Hematopoietic multipotent progenitor cell treated with erythropoietin and hydrocortisone succinate and interleukin-3 and kit ligand, for 6 days (in vitro differentiated cells): ENCODE measurements around the gene CASKIN2.
"Not testable (repeated sequence)": the region's sequence is repeated elsewhere in the genome, so short reads cannot be mapped to it uniquely, and the experiment has no call there.

Source experiments
- DNase-seq: peaks from one replicate; pipeline ENCODE4 v3.0.0-alpha.2; 2015

The CASKIN2 gene

DNA sequence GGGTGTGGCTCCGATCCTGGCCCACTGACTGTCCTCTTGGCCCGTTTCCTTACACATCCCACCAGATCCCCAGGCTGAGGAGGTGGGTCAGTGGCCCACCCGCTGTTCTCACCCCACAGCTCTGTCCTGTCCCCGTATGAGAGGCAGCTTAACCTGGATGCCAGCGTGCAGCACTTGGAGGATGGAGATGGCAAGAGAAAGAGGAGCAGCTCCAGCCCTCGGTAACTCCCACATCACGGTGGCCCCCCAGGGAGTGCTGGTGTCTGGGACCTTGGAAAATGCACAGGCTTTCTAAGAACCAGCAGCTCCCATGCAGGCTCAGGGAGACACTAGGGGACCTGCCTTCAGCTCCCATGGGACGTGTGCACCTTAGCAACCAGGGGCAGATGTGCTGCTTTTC, 6.0 kb upstream of the CASKIN2 start:
- no peak for DNase-seq

DNA sequence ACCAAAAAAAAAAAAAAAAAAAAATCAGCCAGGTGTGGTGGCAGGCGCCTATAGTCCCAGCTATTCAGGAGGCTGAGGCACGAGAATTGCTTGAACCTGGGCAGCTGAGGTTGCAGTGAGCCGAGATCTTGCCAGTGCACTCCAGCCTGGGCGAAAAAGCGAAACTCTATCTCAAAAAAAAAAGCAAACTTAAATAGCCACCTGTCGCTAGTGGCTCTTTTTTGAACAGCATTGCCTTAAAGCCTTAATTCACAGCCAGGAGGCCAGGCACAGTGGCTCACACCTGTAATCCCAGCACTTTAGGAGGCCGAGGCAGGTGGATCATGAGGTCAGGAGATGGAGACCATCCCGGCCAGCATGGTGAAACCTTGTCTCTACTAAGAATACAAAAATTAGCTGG, 5.1 kb upstream of the CASKIN2 start:
- DNase-seq, result not testable (repeated sequence)

DNA sequence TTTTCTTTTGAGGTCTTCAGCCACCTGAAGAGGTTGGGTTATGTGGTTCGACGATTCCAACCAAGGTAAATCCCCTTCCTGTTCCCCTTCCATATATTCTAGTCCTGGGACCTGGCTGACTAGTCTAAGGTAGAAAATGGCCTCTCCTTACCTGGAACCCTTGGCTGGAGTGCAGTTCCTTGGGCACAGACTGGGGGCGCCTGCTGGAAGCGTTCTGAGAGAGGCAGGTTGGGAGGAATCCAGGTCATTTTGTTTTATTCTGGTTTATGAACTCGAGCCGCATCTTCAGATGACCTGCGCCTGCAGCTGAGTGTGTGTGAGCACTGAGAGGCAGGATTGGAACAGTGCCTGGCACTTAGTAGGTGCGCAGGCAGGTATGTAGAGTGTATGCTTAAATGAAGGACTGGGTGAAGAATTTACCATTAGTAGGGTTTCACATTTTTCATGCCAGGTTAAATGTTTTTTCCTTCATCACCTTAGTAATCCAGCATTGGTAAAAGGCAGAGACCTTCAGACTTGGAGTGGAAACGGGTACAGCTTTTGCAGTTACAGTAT, 3.7 kb upstream of the CASKIN2 start:
- DNase-seq, result no peak

DNA sequence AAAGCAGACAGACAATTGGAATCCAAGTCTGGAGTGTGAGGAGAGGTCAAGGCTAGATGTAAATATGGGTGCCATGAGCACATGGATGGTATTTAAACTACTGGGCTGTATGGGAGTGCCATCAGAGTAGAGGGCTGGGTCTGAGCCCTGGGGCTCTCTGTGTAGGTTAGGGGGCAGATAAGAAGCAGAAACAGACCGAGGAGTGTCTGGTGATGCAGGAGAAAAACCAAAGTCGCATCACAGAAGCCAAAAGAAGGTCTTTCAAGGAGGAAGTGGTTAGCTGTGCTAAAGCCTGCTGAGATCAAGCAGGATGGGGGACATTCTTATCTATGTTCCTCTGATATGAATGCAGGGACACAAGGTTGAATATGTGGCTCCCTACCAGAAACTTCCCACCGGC, 2.9 kb upstream of the CASKIN2 start:
- peak; percentile 93 for DNase-seq

DNA sequence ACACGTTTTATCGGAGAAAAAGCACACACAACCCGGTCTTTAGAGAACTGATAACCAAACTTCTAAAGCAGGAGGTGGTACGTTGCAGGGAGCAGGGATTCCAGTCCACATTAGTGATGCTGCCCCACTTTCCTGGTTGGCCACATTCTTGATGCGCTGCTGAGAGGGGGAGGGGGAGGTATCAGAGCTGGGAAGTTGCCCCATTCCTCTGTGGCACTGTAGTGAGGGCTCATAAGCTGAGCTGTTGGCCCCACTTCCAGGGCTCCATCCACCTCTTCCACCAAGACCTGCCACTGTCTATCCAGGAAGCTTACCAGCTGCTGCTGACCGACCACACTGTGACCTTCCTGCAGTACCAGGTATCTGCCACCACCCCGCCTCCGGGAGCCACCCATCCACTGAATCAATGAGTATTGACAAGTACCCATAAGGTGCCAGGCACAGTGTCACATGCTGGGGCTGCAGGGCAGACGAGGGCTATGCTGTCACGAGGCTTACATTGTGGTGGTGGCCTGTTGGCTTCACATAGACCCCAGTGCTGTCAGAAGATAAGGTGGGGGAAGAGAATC, 2.0 kb upstream of the CASKIN2 start:
- DNase-seq, result no peak

DNA sequence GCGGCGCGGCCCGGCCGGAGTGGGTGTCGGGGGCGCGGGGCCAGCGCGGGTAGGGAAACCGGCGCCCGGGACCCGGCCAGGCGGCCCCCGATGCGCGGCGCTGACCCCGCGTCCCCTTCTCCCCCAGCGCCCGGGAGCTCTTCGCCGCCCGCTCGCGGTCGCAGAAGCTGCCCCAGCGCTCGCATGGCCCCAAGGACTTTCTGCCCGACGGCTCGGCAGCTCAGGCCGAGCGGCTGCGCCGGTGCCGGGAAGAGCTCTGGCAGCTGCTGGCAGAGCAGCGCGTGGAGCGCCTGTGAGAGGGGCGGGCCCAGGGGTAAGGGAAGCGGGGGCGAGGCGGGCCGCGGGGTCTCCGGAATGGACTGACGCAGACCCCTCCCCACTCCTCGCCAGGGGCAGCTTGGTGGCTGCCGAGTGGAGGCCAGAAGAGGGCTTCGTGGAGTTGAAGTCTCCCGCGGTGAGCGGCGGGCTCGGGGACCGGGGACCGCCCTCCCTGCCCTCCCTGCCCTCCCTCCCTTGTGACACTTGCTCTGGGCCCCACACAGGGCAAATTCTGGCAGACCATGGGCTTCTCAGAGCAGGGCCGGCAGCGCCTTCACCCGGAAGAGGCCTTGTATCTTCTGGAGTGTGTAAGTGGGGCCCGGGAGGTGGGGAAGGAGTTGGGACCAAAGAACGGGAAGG, 1.4 kb upstream of the CASKIN2 start:
- DNase-seq, result peak; percentile 50

DNA sequence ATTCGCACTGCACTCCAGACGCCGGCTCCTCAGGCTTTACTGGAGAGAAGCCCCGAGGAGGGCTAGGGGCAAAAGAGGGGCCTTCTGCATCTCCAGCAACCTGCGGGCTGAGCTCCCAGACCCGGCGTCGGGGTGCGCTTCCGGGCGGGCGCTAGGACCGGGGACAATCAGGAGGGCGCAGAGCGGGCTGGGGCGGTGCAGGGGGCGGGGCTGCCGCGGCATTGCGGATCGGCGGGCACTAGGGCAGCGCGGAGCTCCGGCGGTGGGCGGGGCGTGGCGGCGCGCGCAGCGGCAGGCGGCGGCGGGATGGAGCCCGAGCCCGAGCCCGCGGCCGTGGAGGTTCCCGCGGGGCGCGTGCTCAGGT, 900 bp upstream of the CASKIN2 start, which contains the start of gene TSEN54:
TSEN54 (plus strand) TSS at position 274 of the 364 bp plus-strand sequence; CDS start at position 307, 33 bp downstream.
- peak; percentile 94 for DNase-seq

DNA sequence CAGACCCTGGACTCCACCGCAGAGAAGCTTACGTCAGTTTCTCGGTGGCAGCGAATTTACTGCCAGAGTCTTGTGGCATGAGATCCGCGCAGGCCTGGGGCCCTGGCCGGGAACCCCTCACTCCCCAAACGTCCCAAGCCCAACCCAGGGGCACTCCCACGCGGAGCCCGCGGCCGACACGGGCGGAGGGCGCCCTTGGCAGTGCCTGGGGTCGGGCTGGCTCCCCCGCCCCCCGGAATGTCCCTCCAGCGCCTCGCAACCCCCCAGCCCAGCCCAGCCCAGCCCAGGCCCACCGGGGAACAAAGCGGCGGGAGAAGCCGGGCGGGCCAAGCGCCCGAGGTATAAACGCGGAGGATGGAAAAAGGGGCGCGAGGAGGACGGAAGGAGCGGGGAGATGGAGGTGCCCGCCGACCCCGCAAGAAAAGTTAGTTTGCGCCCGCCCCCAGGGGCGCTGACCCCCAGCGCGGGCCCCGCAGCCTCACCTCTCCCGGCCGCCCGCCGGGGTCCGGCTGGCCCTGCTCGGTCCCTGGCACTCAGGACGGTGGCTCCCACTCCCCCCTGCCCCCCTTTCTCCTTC, 330 bp downstream of the CASKIN2 start:
- DNase-seq, result no peak

DNA sequence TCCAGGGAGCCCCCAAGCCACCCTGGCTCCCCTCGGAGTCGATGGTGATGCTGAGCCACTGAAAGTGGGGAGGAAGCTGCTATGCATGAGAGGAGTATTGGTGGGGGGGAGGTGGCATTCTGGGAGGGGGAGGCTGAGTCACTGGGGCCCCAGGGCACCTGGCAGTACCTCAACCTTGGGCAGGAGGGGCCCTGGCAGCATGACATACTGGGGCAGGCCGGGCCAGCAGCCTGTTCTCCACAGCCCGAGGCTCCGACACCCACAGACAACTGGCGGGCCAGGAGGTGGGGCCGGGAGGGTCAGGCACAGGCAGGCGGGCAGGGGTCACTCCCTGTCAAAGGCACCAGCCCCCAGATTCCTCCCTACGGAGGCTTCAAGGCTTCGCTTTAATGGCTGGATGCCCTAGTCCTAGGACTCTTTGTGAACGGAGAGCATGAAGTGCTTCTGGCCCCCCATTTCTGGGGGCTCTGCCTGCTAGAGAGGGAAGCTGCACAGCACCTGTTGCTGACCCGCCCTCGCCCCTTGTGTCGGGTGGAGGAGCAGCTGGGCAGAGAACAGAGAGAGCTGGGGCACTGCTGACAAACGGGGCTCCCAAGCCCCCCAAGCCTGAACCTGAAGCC, 928 bp downstream of the CASKIN2 start:
- no peak for DNase-seq

DNA sequence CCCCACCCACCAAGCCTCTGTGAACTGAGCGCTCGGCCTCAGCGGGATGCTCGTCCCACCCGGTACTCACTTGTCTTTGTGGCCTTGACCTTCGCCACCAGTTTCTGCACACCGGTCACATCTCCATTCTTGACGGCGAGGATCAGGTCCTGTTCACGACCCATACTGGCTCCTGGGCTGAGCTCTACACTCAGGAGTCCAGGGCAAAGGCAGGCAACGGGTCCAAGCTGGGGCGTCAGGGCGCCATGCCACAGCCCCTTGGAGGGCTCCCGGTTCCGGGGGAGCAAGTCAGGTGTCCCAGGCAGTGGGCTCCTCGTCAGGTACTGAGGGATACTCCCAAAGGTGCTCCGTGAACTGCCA, 1.7 kb downstream of the CASKIN2 start:
- no peak for DNase-seq

DNA sequence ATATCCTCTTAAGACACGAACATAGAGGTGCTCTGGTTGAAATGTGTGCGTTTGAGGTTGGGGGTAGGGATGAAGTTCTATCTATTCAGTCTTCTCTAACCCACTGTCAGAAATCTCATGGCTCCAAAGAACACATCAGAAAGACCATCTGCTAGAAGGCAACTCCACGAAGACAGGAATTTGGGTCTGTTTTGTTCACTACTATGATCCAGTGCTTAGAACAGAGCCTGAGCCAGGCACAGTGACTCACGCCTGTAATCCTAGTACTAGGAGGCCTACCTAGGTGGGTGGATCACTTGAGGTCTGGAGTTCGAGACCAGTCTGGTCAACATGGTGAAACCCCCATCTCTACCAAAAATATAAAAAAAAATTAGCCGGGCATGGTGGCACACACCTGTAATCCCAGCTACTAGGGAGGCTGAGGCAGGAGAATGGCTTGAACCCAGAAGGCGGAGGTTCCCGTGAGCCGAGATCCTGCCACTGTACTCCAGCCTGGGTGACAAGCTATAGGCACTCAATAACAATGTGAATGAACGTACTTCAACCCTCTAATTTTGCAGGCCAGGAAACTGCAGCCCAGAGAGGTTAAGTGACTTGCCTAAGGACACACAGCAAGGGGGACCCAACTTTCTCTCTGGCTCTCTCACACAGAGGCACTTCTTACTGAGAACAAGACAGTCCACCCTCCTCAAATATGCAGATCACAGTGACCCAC, 2.3 kb downstream of the CASKIN2 start:
- DNase-seq, result no peak

DNA sequence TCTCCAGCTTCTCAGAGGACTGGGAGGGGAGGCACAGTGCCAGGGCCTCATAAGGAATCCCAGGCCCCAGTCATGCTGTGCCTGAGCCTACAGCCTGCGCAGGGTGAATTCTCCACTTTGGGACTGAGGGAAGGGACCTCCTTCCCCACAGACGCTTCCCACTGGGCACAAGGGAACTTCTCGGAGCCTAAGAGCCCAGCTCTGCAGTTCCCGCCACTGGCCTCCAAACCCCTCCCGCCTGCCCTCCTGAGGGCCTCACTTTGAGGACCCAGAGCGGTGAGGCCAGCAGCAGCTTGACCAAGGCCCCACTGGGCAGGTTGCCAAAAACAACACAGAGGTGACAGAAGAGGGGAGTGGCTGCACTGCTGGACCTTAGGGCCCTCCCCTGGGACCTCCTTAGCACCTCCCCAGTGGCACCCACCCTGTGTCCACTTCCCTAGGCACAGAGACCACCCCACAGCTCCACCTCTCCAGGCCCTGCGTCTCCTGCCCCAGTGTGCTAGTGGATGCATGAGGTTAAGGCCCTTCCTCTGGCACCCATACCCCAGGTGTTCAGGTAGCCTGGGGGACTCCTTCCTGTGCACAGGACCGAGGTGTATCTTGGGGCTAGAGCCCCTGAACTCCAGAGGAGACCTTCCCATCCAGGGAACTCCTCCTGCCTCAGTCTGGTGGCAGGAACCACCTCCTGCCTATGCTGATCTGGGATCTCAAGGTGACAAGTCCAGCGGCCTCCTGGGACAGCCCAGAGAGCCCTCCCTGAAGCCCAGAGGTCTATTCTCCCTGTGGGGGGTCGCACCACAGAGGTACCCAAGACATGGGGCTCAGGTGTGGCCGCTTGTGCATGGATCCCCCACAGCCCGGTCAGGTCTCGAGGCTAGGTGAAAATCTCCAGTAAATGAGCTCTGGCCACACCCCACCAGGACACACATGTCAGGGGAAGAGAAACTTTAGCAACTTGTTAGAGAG, 3.4 kb downstream of the CASKIN2 start:
- DNase-seq, result no peak

DNA sequence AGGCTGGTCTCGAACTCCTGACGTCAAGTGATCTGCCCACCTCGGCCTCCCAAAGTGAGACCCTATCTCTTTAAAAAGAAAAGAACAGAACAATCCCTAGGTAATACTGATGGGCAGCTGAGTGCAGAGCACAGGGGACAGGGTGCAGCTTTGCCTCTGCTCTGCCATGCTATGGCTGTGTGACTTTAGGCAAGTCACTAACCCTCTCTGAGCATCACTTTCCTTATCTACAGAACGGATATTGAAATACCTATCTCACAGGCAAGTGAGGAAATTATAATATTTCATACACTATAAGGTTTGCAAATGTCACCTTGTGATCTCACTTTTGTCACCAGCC, 4.1 kb downstream of the CASKIN2 start:
- DNase-seq, result no peak

DNA sequence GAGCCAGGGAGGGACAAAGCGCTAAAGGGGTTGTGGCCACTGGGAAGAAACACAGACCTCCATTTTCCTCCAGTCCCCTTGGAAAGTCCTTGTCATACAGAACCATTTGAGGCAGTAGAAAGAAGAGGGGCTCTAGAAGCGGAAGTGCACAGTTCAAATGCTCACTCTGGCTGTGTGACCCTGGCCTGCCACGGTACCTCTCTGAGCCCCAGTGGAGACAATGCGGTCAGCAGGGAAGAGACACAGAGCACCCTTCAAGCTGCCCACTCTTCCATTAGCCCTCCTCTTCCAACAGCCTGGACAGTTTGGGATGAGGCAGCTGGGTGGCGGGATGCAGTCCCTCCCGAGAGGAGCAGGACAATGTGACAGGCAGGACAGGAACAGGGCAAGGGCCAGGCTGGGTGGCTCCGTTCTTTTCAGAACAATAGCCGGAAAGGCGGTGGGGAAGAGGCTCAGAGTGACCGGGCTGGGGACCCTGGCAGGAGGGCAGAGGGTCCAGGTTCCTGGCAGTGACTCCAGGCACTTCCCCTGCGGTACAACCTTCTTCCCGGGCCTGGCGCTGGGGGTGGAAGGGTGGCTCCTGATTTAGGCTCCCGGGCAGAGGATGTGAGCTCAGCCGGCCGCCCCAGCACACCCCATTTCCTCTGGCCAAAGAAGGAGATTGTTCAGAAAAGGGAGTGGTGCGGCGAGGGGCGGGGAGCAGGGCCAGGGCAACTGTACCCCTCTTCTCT, 5.6 kb downstream of the CASKIN2 start:
- no peak for DNase-seq

DNA sequence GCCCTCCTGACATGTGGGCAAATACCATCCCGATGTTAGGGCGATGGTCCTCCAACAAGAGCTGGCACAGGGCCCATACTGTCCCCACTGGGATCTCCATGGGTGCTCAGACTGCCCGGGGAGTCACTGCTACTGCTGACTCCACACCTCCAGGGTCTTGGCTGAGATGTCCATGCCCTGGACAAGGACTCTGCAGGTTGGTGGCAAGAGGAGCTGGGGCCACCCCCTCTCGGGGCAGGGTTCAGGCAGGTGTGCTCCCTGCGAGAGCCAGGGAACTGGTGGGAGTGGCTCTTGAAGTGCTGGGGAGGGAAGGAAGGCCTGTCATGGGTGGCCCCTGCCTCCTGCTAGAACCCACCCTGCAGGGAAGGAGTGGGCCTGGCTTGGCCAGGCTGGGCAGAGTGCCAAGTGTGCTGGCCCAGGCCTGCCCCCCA, 6.4 kb downstream of the CASKIN2 start:
- DNase-seq, result no peak

DNA sequence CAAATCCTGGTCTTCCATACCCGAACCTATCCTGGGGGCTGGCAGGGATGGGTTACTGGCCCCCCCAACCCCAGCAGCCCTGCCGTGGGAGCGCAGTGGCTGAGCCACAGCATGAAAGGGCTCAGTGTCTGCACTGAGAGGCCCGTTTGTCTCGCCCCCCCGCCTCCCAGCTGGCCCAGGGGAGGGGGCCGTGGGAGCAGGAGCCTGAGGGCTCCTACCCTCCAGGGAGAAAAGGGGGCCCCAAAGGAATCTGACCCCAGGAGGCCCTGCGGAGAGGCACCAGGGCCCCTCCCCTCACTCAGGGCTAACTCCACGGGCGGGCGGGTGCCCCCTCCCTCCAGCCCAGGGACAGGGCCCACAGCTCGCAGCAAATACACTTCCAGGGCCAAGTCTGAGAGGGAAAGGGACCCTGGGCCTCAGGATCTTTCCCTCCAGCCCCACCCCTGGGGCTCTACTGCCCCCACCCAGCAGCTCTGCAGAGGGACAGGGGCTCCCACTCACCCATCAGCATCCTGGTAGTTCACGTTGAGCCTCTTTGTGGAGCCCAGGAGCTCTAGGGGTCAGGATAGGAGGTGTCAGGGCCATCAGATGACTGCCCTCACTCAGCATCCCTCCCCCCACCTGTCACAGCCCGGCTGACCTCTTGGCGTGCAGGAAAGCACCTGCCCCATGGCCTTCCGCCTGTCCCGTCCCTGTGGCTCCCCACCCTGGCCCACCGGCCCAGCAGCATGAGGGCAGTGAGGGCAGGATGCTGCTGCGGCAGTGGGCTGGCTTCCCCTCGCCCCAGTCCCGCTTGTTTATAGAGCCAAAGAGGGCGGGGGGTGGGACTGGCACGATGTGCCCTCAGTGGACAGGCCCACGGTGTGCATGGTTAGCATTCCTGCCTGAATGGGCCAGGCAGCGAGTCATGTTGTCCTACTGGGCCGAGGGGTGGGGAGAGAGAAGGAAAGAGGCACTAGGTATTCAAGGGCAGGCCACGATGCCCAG, 7.3 kb downstream of the CASKIN2 start:
- DNase-seq, result no peak

DNA sequence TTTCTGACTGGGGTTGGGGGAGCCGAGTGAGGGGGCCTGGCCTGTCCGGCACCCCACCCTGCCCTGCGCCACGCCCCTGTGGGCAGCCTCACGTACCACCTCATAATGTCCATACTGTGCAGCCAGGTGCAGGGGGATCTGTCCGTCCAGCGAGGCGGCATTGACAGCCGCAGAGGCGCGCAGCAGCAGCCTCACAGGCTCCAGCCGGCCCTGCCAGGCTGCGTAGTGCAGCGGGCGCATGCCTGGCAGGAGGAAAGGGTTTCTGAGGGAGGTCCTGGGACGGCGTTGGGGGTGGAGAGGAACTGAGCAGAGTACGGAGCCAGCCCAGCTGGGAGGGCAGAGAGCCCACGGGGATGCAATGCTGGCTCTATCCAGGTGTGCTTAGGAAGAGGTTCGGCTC, 8.4 kb downstream of the CASKIN2 start:
- DNase-seq, result no peak

DNA sequence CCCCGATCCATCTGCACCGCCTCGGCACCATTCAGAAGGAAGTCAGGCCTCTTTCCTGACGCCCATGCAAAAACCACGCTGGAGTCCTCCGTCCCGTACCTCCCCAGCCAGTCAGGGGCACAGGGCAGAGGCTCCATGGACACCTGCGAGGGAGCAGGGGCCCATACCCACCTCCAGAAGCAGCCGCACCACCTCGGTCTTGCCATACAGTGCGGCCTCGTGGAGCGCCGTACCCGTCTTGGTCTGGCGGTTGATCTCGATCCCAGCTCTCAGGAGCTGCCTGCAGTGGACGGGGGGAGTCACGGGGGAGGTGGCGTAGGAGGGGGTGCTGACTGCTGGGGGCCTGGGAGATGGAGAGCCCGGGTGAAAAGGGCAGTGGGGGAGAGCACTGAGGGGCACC, 9.2 kb downstream of the CASKIN2 start:
- DNase-seq, result no peak

DNA sequence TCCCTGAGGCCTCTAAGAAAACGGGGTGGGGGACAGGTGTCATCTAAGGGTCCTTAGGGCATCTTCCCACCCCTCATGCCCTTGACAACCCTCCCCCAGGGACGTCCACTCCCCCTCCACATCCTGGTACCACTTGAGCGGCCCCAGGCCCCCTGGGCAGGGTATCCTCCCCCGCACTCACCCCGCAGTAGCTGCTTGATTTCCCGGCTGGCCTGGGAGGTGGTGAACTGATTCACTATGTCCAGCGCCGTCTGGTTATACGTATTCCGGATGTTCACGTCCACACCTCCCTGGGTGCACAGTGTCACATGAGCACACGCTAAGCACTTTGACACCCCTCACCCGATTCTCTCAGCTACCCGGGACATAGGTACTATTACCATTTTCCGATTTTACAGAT, 9.7 kb downstream of the CASKIN2 start:
- DNase-seq, result no peak

DNA sequence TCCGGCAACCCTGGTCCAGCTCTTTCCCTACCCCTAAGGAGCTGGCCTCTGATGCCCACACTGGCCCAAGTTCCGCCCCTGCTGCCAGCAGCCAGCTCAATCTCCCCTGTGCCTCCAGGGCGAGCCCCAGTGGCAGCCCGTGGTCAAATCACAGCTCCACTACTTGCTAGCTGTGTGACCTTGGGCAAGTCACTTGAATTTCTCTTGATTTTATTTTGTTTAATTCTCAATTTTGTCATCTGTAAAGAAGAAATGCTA, 10.3 kb downstream of the CASKIN2 start:
- DNase-seq, result no peak
